HG03520 (cell line): ENCODE data around the gene AOAH.

Source experiments
- ATAC-seq: cut with Tn5 transposase; IDR thresholded peaks from one replicate; pipeline ENCODE4 v1.9.1; 2021; ENCODE audit warnings: mild to moderate bottlenecking, moderate library complexity; ENCODE audit not compliant: unreplicated experiment

Gene AOAH

GRCh38 chr7:36602934-36603887 lies 121.1 kb downstream of the AOAH start:
- no peak for ATAC-seq

DNA sequence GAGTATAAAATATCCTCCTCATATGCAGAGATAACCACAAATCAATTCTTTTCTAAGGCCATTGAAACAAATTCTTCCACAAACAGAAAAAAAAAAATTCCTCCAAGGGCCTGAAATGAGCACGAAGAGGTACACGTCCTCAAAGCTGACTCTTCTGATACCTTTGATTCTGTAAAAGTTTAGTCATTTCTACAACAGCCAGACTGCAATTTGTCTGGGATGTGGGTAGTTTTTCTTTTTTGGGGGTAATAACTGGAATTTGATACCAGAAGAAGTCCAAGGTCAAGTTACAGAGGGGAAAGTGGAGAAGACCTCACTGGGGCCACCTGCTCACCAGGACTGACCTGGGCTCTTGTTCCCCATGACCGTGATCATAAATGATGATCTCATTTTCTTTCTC lies 121.8 kb downstream of the AOAH start:
- ATAC-seq, result no peak

DNA sequence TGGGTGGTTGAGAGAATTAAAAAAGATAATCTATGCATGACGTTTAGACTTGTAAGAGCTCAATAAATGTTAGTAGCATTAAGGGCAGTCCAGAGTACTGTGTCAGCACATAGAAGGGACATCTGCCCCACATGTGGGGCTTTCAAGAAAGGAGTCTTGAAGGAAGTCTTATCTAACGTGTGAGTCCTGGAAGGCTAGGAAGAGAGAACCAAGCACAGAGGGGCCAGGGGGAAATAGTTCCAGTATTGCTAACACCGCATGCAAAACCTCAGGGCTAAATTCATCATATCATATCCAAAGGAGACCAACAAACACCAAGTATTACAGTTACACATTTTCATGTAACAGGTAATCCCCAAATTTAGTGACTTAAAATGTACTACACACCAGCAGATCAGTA lies 122.7 kb downstream of the AOAH start:
- ATAC-seq, result no peak

- ATAC-seq, result no peak
These were observed 123.3 kb downstream of the AOAH start for GRCh38 chr7:36600869-36601530.

DNA sequence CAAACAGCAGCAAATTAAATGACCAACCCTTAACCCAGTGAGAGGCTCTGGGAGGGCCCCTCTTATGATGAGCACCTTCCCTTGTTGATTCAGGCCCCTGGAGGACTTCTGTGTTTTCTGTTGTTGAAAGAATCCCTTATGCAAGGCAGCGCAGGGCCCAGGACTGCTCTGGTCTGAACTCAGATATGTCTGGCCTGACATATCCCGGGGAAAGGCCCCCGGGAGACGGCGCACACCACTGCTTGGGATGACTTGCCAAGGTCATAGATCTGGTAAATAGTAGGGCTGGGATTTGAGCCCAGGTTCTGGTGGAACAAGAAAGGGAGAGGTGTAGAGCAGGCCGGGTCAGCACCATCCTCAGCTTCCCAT lies 124.0 kb downstream of the AOAH start:
- no peak for ATAC-seq

DNA sequence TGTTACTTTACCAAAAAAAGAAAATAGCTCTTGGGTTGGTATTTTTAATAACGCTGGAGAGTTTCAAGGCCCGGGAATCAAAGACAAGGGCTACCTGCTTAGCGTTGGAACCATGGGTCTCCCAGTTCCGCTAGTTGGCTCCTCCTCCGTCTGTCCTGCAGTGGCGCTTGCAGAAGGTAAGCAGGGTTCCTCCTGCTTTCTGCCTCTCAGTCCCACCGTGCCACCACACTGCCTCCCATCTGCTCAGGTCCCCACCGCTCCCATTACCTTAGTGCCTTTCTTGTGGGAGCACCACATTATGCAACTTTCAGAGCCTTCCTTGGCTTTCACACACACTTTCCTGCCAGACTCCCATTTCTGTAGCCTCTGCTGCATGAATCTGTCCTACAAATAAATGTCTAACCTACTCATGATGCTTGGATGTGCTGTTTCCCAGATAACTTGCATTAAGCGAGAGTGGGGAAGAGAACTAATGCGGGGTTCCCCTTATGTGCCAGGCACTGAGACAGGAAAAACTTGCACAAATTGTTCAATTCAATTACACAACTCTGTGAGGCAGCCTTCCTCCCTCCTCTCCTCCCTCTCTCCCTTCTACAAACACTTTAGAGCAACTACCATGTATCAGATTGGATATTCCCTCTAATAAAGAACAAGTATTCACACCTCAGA lies 124.5 kb downstream of the AOAH start:
- ATAC-seq, result no peak

DNA sequence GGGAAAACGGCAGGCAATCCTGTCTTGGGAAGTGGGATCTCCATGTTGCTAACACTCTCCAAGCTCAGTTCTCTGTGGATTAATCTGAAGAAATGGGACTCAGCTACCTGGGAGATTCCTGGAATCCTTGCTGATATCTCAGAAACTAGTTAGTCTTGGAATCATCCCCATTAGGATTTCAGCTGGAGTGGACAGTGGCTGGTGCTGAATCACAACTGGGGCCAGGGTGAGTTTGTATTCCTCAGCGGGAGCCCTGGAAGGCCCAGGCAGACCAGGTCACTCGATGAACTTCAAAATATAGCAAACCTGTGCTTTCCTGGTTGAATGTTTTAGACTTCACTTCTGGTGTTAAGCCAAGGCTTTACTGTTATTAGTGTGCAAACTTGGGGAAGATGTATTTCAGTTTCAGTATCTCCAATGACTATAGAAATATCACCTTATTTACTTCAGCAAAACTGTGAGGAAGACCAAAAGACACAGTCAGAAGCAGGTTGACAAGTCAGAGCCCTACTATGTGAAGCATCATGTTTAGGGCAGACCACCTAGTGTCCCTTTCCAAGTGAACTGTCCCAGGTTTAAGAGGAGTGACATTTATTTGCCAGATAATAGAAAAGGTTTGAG lies 126.1 kb downstream of the AOAH start:
- no peak for ATAC-seq

GRCh38 chr7:36597090-36597773 lies 127.1 kb downstream of the AOAH start:
- no peak for ATAC-seq

DNA sequence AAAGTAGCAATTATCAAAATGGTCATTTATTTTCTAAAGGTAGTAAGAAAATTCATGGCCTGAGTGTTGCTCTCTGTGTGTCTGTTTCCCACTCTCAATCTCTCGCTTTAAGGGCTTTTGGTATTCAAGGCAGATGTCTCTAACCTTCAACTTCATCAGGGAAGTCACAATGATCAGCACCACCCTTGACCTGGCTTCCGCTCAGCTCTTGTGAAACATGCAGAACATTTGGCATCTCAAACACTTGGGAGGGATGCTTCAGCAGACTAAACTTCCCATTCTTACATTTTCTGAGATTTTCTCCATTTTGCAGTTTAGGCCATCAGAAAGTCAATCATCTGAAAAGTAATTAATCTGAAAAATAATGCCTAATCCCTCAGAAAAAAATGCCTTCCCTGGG lies 129.8 kb downstream of the AOAH start:
- no peak for ATAC-seq

- ATAC-seq, result no peak
These were observed 132.7 kb downstream of the AOAH start for GRCh38 chr7:36591636-36592035.

- ATAC-seq, result no peak
These were observed 134.9 kb downstream of the AOAH start for GRCh38 chr7:36589391-36589790.

GRCh38 chr7:36583318-36583717 lies 141.0 kb downstream of the AOAH start:
- no peak for ATAC-seq

DNA sequence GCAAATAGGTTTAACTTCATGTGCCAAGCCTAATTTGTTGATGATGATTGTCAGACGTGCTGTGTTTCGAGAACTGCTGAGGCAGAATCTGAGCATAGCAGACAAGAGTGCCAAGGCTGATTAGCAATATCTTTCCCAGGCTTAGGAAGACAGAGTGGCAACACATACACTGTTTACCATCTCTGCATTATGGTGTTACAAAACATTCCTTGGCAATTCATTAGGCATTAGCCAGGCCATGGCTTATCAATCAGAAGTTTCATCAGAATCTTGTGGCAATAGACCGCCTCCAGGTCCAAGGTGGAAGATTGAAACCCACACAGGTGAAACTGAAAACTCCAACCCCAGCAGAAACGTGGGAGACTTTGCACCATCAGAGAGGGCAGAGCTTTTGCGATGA lies 148.5 kb downstream of the AOAH start:
- ATAC-seq, result no peak

GRCh38 chr7:36573066-36573465 lies 151.2 kb downstream of the AOAH start:
- ATAC-seq, result no peak

- ATAC-seq, result no peak
These were observed 153.1 kb downstream of the AOAH start for GRCh38 chr7:36571190-36571560.

DNA sequence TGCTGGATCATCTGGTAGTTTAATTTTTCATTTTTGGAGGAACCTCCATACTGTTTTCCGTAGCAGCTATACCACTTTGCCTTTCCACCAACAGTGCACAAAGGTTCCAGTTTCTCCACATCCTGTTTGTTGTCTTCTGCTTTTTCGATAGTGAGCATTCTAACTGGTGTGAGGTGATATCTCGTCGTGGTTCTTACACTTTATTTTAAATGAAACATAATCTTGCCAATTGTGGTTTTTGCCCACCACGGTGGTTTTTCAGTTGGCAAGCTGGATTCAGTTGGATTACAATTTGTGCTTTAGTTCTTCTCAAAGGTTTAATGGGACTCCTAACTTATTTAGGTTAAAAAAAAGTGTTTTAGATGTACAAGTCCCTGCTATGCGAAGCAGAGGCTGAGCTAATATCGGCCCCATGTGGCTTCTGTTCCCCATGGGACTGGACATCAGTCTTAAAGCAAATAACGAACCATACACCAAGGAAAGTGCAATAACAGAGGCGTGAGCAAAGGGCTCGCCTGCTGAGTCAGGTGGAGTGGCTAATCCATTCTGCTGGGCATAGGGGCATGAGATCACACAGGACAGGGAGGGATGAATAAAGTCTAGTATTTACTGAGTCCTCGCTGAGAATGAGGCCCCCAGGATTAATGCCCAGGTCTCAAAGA lies 153.6 kb downstream of the AOAH start:
- ATAC-seq, result no peak

GRCh38 chr7:36568452-36568849 lies 155.8 kb downstream of the AOAH start:
- ATAC-seq, result no peak

DNA sequence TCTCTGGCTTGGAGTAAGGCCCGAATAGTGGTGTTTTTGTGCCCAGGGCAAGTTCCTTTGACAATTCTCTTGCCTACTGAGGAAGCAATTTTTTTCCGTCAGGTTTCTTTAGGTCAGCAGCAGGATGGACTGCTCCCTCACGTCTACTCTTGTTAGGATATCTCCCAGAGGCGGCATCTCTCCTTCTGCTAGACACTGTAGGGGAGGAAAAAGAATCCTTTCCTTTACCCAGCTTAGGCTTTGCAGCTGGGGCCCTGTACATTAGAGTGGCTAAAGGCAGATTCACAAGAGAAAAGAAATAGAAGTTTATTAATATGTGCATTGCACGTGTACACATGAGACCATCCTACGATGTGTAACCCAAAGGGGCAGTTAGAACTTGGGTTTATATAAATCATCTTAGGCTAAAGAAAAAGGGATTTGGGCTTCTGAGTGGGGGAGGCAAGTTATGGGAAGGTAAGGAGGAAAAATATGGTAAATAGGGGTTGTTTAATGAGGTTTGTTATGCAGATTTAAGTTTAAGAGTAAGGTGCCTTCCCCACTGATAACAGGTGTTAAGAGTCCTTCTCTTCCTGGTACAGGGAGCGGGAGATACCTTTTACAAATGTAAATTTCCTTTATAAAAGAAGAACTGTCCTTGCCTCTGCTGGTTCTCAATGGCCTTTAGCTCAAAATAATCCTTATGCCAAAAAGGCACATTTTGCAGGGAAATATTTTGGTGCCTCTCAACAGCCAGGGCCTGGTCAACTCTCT lies 156.4 kb downstream of the AOAH start:
- no peak for ATAC-seq

- ATAC-seq, result no peak
These were observed 158.4 kb downstream of the AOAH start for GRCh38 chr7:36565792-36566356.
